HEK293T (cell line): ENCODE results near the gene IL9R.

Source experiments
- CTBP1 ChIP-seq: fragments of 450-650 bp; IDR thresholded peaks from 2 replicates; pipeline ENCODE4 v1.6.1; 2016; ENCODE audit warnings: borderline replicate concordance
- ELF4 ChIP-seq: fragments of 450-650 bp; IDR thresholded peaks from 2 replicates; pipeline ENCODE4 v1.6.1; 2017; ENCODE audit warnings: antibody characterized with exemption
- FOXA1 ChIP-seq: fragments of 450-650 bp; IDR thresholded peaks from 2 replicates; pipeline ENCODE4 v1.6.1; 2016; ENCODE audit warnings: mild to moderate bottlenecking
- FOXK2 ChIP-seq: fragments of 450-650 bp; IDR thresholded peaks from 2 replicates; pipeline ENCODE4 v1.6.1; 2016; ENCODE audit warnings: mild to moderate bottlenecking
- FOXM1 ChIP-seq: fragments of 450-650 bp; IDR thresholded peaks from 2 replicates; pipeline ENCODE4 v1.6.1; 2017; ENCODE audit warnings: mild to moderate bottlenecking, borderline replicate concordance
- LEF1 ChIP-seq: fragments of 450-650 bp; IDR thresholded peaks from 2 replicates; pipeline ENCODE4 v1.6.1; 2017; ENCODE audit warnings: mild to moderate bottlenecking, borderline replicate concordance
- NFRKB ChIP-seq: fragments of 450-650 bp; IDR thresholded peaks from 2 replicates; pipeline ENCODE4 v1.6.1; 2016; ENCODE audit warnings: mild to moderate bottlenecking, moderate library complexity
- SP1 ChIP-seq: fragments of 450-650 bp; IDR thresholded peaks from 2 replicates; pipeline ENCODE4 v1.6.1; 2017
- SUZ12 ChIP-seq: fragments of 450-650 bp; IDR thresholded peaks from 2 replicates; pipeline ENCODE4 v1.6.1; 2016; ENCODE audit warnings: mild to moderate bottlenecking
- TARDBP ChIP-seq: fragments of 450-650 bp; IDR thresholded peaks from 2 replicates; pipeline ENCODE4 v1.6.1; 2016
- ZNF384 ChIP-seq: fragments of 450-650 bp; IDR thresholded peaks from 2 replicates; pipeline ENCODE4 v1.6.1; 2016

GRCh38 chrX:155998116-155998515, 620 bp downstream of the IL9R start:
- no peak for TF ChIP-seq ELF4
- no peak for TF ChIP-seq TARDBP
- TF ChIP-seq SP1: no peak
- no peak for TF ChIP-seq FOXA1
- no peak for TF ChIP-seq NFRKB
- TF ChIP-seq FOXK2: no peak
- no peak for TF ChIP-seq FOXM1
- TF ChIP-seq ZNF384: no peak
- TF ChIP-seq SUZ12: no peak
- no peak for TF ChIP-seq LEF1
- no peak for TF ChIP-seq CTBP1
